ENCODE results near the gene SBNO1. TPM values are rescaled to one million over a fixed set of nuclear protein-coding genes. Genes with fewer than 3 reads are reported as not detected.
"Not testable (repeated sequence)": the region's sequence is repeated elsewhere in the genome, so short reads cannot be mapped to it uniquely, and the experiment has no call there.

The SBNO1 gene
- total RNA-seq (ENCODE audit: unreplicated experiment): 44.7 TPM
- long read RNA-seq, partial matches to known transcripts: 17 of 23 reads
- long read RNA-seq, other reads (novel, unspliced or antisense): 6 of 23 reads

- DNase-seq (ENCODE audit: low spot score): peak; percentile 85
- Mint-ChIP-seq H3K27ac (ENCODE audit: unreplicated experiment) (peak within 1 kb of the TSS; percentile 95), H3K27me3 (ENCODE audit: unreplicated experiment) (peaks cover 9% of the 10 kb centered on the region), H3K36me3 (ENCODE audit: low read depth, unreplicated experiment) (peaks cover 5% of the 10 kb centered on the region), H3K9me3 (ENCODE audit: unreplicated experiment) (no peaks in the 10 kb centered on the region), H3K4me3 (ENCODE audit: unreplicated experiment) (peak within 1 kb of the TSS; percentile 96), H3K4me1 (ENCODE audit: unreplicated experiment) (peaks cover 12% of the 10 kb centered on the region)
- no peak for TF ChIP-seq CTCF (IDR thresholded peaks at IDR 0.05; ENCODE audit: unreplicated experiment)
These were observed at the start of gene SBNO1 for GRCh38 chr12:123364532-123365024. TSS of gene SBNO1 (minus strand) at chr12:123364847. CDS start at chr12:123350441, 14,406 bp downstream.

GRCh38 chr12:123410041-123410412 is 45.4 kb upstream of the SBNO1 start:
- Mint-ChIP-seq H3K36me3 (ENCODE audit: low read depth, unreplicated experiment) (peaks cover 8% of the 10 kb centered on the region), H3K4me1 (ENCODE audit: unreplicated experiment) (no peaks in the 10 kb centered on the region), H3K9me3 (ENCODE audit: unreplicated experiment) (no peaks in the 10 kb centered on the region), H3K27ac (ENCODE audit: unreplicated experiment) (no peak overlapping the region), H3K27me3 (ENCODE audit: unreplicated experiment) (no peaks in the 10 kb centered on the region), H3K4me3 (ENCODE audit: unreplicated experiment) (no peak overlapping the region)
- no peak for TF ChIP-seq CTCF (IDR thresholded peaks at IDR 0.05; ENCODE audit: unreplicated experiment)
- no peak for DNase-seq (ENCODE audit: low spot score)

- not testable (repeated sequence) for H3K36me3 Mint-ChIP-seq (ENCODE audit: low read depth, unreplicated experiment); H3K27me3 Mint-ChIP-seq (ENCODE audit: unreplicated experiment); DNase-seq (ENCODE audit: low spot score); H3K4me1 Mint-ChIP-seq (ENCODE audit: unreplicated experiment); H3K27ac Mint-ChIP-seq (ENCODE audit: unreplicated experiment); H3K4me3 Mint-ChIP-seq (ENCODE audit: unreplicated experiment); H3K9me3 Mint-ChIP-seq (ENCODE audit: unreplicated experiment)
These were observed 44.8 kb upstream of the SBNO1 start for GRCh38 chr12:123409284-123410040.

- H3K4me3 Mint-ChIP-seq (ENCODE audit: unreplicated experiment); H3K27ac Mint-ChIP-seq (ENCODE audit: unreplicated experiment); DNase-seq (ENCODE audit: low spot score); H3K9me3 Mint-ChIP-seq (ENCODE audit: unreplicated experiment); H3K4me1 Mint-ChIP-seq (ENCODE audit: unreplicated experiment); H3K27me3 Mint-ChIP-seq (ENCODE audit: unreplicated experiment): not testable (repeated sequence)
- peaks cover 12% of the 10 kb centered on the region for H3K36me3 Mint-ChIP-seq (ENCODE audit: low read depth, unreplicated experiment)
These were observed 44.0 kb upstream of the SBNO1 start for GRCh38 chr12:123408619-123409018.

- H3K4me1 Mint-ChIP-seq (ENCODE audit: unreplicated experiment); H3K9me3 Mint-ChIP-seq (ENCODE audit: unreplicated experiment); H3K27me3 Mint-ChIP-seq (ENCODE audit: unreplicated experiment); H3K4me3 Mint-ChIP-seq (ENCODE audit: unreplicated experiment); DNase-seq (ENCODE audit: low spot score); H3K27ac Mint-ChIP-seq (ENCODE audit: unreplicated experiment): not testable (repeated sequence)
- H3K36me3 Mint-ChIP-seq (ENCODE audit: low read depth, unreplicated experiment): peaks cover 16% of the 10 kb centered on the region
These were observed 43.3 kb upstream of the SBNO1 start for GRCh38 chr12:123407934-123408333.

GRCh38 chr12:123407269-123407668 is 42.6 kb upstream of the SBNO1 start:
- H3K27ac Mint-ChIP-seq (ENCODE audit: unreplicated experiment); H3K27me3 Mint-ChIP-seq (ENCODE audit: unreplicated experiment); DNase-seq (ENCODE audit: low spot score); H3K4me3 Mint-ChIP-seq (ENCODE audit: unreplicated experiment); H3K4me1 Mint-ChIP-seq (ENCODE audit: unreplicated experiment); H3K9me3 Mint-ChIP-seq (ENCODE audit: unreplicated experiment): not testable (repeated sequence)
- peaks cover 22% of the 10 kb centered on the region for H3K36me3 Mint-ChIP-seq (ENCODE audit: low read depth, unreplicated experiment)

- no peak for DNase-seq (ENCODE audit: low spot score)
- H3K9me3 Mint-ChIP-seq (ENCODE audit: unreplicated experiment): no peaks in the 10 kb centered on the region
- peaks cover 22% of the 10 kb centered on the region for H3K36me3 Mint-ChIP-seq (ENCODE audit: low read depth, unreplicated experiment)
- H3K27ac Mint-ChIP-seq (ENCODE audit: unreplicated experiment): no peak overlapping the region
- no peaks in the 10 kb centered on the region for H3K27me3 Mint-ChIP-seq (ENCODE audit: unreplicated experiment)
- no peak overlapping the region for H3K4me3 Mint-ChIP-seq (ENCODE audit: unreplicated experiment)
- H3K4me1 Mint-ChIP-seq (ENCODE audit: unreplicated experiment): no peaks in the 10 kb centered on the region
- TF ChIP-seq CTCF (IDR thresholded peaks at IDR 0.05; ENCODE audit: unreplicated experiment): no peak
These were observed 39.9 kb upstream of the SBNO1 start for GRCh38 chr12:123404581-123404980.

All from endothelial cell (in vitro differentiated cells).